Large intestine (tissue), 3 donors: ENCODE results near the gene ASCL3. TPM values are rescaled to one million over a fixed set of nuclear protein-coding genes. Genes with fewer than 3 reads are reported as not detected.
"Not testable (repeated sequence)": the region's sequence is repeated elsewhere in the genome, so short reads cannot be mapped to it uniquely, and the experiment has no call there.

Source experiments
- DNase-seq, 2 donors: peaks; one replicate each; pipeline versions ENCODE4 v3.0.0 to v3.0.0-alpha.2; 2013
- H3K27ac ChIP-seq: one replicate; pipeline ENCODE4 v1.5.1; 2013; ENCODE audit warnings: low read length
- H3K27me3 ChIP-seq: 2 replicates; pipeline ENCODE4 v1.6.1; 2013; ENCODE audit warnings: low read length; ENCODE audit not compliant: control insufficient read depth, insufficient read depth
- H3K36me3 ChIP-seq: 2 replicates; pipeline ENCODE4 v1.6.1; 2013; ENCODE audit warnings: low read length; ENCODE audit not compliant: control insufficient read depth, insufficient read depth
- H3K4me1 ChIP-seq: one replicate; pipeline ENCODE4 v1.6.1; 2013; ENCODE audit warnings: low read length; ENCODE audit not compliant: control insufficient read depth, insufficient read depth
- H3K4me3 ChIP-seq: one replicate; pipeline ENCODE4 v1.5.1; 2013; ENCODE audit warnings: low read length
- H3K9me3 ChIP-seq: one replicate; pipeline ENCODE4 v1.6.1; 2013; ENCODE audit warnings: mild to moderate bottlenecking, low read depth, low read length, moderate library complexity; ENCODE audit not compliant: control insufficient read depth
- WGBS: methylation state at CpG from one replicate; pipeline ENCODE4 v1.1.5; 2013; ENCODE audit warnings: low lambda C conversion rate; ENCODE audit not compliant: insufficient coverage; 5-methylcytosine and 5-hydroxymethylcytosine counted together
- polyA plus RNA-seq: library from polyadenylated mRNA; unstranded; fragments of 120-200 nt; gene quantifications from one replicate; pipeline ENCODE4 v1.2.1, GENCODE V29; 2013

The ASCL3 gene
- polyA plus RNA-seq, 1 donor: 0.18 TPM

DNA sequence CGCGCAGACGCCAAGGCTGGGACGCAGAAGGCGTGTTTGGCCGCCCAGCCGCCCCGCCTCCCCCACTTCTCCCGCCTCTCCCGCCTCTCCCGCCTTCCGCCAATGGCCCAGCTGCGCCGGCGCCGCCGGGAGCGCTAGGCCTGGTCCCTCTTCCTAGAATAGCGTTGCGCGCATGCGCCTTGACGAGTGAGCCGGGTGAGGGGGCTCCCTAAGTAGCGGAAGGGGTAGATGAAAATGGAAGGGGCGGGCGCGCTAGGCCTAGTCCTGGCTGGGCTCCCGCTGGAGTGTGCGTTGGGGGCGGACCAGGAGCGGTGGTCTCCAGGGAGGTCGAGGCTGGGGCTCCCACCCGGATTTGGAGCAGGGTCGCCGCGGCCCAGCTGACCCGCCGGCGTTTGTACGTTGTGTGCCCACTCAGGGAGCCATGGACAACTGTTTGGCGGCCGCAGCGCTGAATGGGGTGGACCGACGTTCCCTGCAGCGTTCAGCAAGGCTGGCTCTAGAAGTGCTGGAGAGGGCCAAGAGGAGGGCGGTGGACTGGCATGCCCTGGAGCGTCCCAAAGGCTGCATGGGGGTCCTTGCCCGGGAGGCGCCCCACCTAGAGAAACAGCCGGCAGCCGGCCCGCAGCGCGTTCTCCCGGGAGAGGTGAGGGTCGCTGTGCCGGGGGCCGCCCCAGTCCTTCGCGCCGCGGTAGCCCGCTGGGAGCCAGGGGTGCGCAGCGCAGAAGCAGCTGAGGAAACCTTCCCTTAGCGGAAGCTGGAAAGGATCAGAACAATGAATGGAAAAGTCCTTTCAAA is 31.6 kb downstream of the ASCL3 start, which contains the start of gene AKIP1:
Gene AKIP1, plus strand, starts transcription at position 161 of the 795 bp plus-strand sequence. Its CDS starts 261 bp downstream, at position 422.
- DNase-seq: peak; percentile 94 to 96
- WGBS: no CpG with 5 or more reads among the region's 68 CpGs
- H3K4me1 ChIP-seq: peaks cover 4% of the 10 kb centered on the region
- H3K9me3 ChIP-seq: no peaks in the 10 kb centered on the region
- H3K36me3 ChIP-seq: peaks cover under 1% of the 10 kb centered on the region
- H3K27ac ChIP-seq: peak within 1 kb of the TSS; percentile 76
- peak within 1 kb of the TSS; percentile 83 for H3K4me3 ChIP-seq
- H3K27me3 ChIP-seq: peaks cover 9% of the 10 kb centered on the region

DNA sequence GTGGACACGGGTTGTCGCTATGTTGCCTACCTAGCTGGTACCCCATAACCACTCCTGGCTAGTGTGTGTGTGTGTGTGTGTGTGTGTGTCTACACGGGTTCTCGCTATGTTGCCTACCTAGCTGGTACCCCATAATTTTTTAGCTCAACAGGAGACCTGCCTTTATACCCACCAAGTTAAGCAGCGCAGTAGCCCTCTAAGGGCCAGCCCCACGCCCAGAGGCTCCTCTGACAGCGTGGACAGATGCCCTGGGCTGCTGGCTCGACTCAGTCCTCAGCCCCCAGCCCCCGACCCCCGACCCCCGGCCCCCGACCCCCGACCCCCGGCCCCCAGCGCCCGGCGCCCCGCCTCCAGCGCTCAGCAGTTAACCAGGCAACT is 32.2 kb downstream of the ASCL3 start:
- Histone ChIP-seq H3K9me3 (no peaks in the 10 kb centered on the region), H3K4me1 (peaks cover 4% of the 10 kb centered on the region), H3K4me3 (peak overlapping the region; percentile 57), H3K27ac (no peak overlapping the region), H3K36me3 (no peaks in the 10 kb centered on the region), H3K27me3 (peaks cover 9% of the 10 kb centered on the region)
- no CpG with 5 or more reads among the region's 19 CpGs for WGBS
- no peak for DNase-seq

GRCh38 chr11:8908099-8908498 is 34.7 kb downstream of the ASCL3 start:
- Histone ChIP-seq H3K27me3 (peaks cover 9% of the 10 kb centered on the region), H3K36me3 (no peaks in the 10 kb centered on the region), H3K9me3 (no peaks in the 10 kb centered on the region), H3K4me3 (no peak overlapping the region), H3K27ac (no peak overlapping the region), H3K4me1 (peaks cover 4% of the 10 kb centered on the region)
- DNase-seq: no peak

- no peaks in the 10 kb centered on the region for H3K36me3 ChIP-seq
- peaks cover 9% of the 10 kb centered on the region for H3K27me3 ChIP-seq
- no peak for DNase-seq
- no peak overlapping the region for H3K27ac ChIP-seq
- no CpG with 5 or more reads among the region's 1 CpG for WGBS
- no peaks in the 10 kb centered on the region for H3K9me3 ChIP-seq
- H3K4me1 ChIP-seq: peaks cover 4% of the 10 kb centered on the region
- no peak overlapping the region for H3K4me3 ChIP-seq
Observed at GRCh38 chr11:8907116-8907515, 35.7 kb downstream of the ASCL3 start.

GRCh38 chr11:8905528-8906165 is 37.2 kb downstream of the ASCL3 start:
- no peak for DNase-seq
- peaks cover 4% of the 10 kb centered on the region for H3K4me1 ChIP-seq
- WGBS: 100% methylated on average over 2 of the region's 5 CpGs

DNA sequence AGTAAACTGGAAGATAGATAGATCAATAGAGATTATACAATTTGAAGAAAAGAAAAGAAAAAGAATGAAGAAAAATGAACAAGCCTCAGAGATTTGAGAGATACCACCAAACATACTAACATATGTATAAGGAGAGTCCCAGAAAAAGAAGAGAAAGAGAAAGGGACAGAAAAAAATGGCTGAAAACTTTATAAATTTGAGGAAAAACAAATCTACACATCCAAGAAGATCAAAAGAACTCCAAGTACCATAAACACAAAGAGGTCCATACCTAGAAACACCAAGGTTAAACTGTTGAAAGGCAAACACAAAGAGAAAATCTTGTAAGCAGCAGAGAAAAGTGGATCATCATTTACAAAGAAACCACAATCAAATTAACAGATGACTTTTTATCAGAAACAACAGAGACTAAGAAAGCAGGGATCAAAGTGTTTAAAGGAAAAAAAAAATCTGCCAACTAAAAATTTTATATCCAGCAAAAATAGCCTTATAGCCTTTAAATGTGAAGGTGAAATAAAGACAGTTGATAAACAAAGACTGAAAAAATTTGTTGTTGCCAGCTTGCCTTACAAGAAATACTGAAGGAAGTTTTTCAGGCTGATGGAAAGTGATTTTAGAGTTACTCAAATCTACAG is 43.6 kb downstream of the ASCL3 start:
- Histone ChIP-seq H3K4me1 (no peaks in the 10 kb centered on the region), H3K9me3 (peaks cover 16% of the 10 kb centered on the region), H3K36me3 (no peaks in the 10 kb centered on the region), H3K4me3 (no peak overlapping the region), H3K27me3 (no peaks in the 10 kb centered on the region), H3K27ac (no peak overlapping the region)
- no peak for DNase-seq

More at GRCh38 chr11:8905528-8906165, 37.2 kb downstream of the ASCL3 start:
- Histone ChIP-seq H3K36me3 (no peaks in the 10 kb centered on the region), H3K4me3 (no peak overlapping the region), H3K27me3 (peaks cover 9% of the 10 kb centered on the region), H3K27ac (no peak overlapping the region), H3K9me3 (peaks cover under 1% of the 10 kb centered on the region)

DNA sequence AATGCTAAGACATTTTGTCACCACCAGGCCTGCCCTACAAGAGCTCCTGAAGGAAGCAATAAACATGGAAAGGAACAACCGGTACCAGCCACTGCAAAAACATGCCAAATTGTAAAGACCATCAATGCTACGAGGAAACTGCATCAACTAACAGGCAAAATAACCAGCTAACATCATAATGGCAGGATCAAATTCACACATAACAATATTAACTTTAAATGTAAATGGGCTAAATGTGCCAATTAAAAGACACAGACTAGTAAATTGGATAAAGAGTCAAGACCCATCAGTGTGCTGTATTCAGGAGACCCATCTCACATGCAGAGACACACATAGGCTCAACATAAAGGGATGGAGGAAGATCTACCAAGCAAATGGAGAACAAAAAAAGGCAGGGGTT is 51.6 kb downstream of the ASCL3 start:
- H3K27me3 ChIP-seq, H3K27ac ChIP-seq, H3K36me3 ChIP-seq, DNase-seq, H3K9me3 ChIP-seq, H3K4me1 ChIP-seq, H3K4me3 ChIP-seq: not testable (repeated sequence)
- no CpG with 5 or more reads among the region's 2 CpGs for WGBS

Other genes starting within 250 kb of the ASCL3 start
- 15.0 TPM for gene AKIP1, start 31.8 kb downstream of the ASCL3 start, polyA plus RNA-seq
- 0.12 TPM for gene C11orf16, start 10.1 kb downstream of the ASCL3 start, polyA plus RNA-seq
- 67.4 TPM for gene TMEM9B, start 21.4 kb upstream of the ASCL3 start, polyA plus RNA-seq
- gene NRIP3, start 61.0 kb upstream of the ASCL3 start, polyA plus RNA-seq: 0.78 TPM
- gene SCUBE2, start 148.6 kb upstream of the ASCL3 start, polyA plus RNA-seq: 10.7 TPM